GM12878 (cell line): ENCODE data around the gene PTPRM. TPM values are rescaled to one million over a fixed set of nuclear protein-coding genes. Genes with fewer than 3 reads are reported as not detected.

Experiments used
- ATAC-seq: fragments of 200-7000 bp; cut with Tn5 transposase; 3 replicates; pipeline ENCODE4 v1.9.1; 2020; ENCODE audit warnings: mild to moderate bottlenecking, moderate library complexity
- BruUV-seq: library from RNA; stranded (reverse); fragments of 400-500 nt; replicated peaks from 2 replicates; lab custom pipeline; 2021; lab: Mats Ljungman, UMichigan
- CTCF ChIA-PET: fragments of 300-600 bp; sonication (Branson Sonifier 250); formaldehyde crosslinking; extraction: SDS; loops from one replicate; lab custom pipeline; 2021; ENCODE audit warnings: inconsistent platforms; lab: Yijun Ruan, JAX
- POLR2A ChIA-PET: fragments of 350-600 bp; formaldehyde crosslinking; extraction: SDS; loops from one replicate; lab custom pipeline; 2021; ENCODE audit warnings: inconsistent platforms; lab: Charles Lee
- RAD21 ChIA-PET: fragments of 300-600 bp; sonication (Branson Sonifier 250); formaldehyde crosslinking; loops from one replicate; lab custom pipeline; 2023; ENCODE audit warnings: antibody characterized with exemption; ENCODE audit not compliant: unreplicated experiment; lab: Charles Lee
- SMC1A ChIA-PET: fragments of 300-600 bp; sonication (Branson Sonifier 250); formaldehyde crosslinking; loops from one replicate; lab custom pipeline; 2023; ENCODE audit not compliant: unreplicated experiment, uncharacterized antibody; lab: Charles Lee
- DNase-seq: peaks from one replicate; pipeline ENCODE4 v3.0.0-alpha.2; 2011; ENCODE audit warnings: low read depth, low spot score
- FAIRE-seq: peaks from 3 replicates; lab custom pipeline; 2011; peaks lifted over from hg19 to GRCh38; lab: Jason Lieb, UNC
- H2AFZ ChIP-seq: 2 replicates; pipeline ENCODE4 v1.6.0; 2011; ENCODE audit warnings: low read depth, low read length, control low read depth; ENCODE audit not compliant: control insufficient read depth
- H3K27ac ChIP-seq: 2 replicates; pipeline ENCODE4 v1.5.1; 2011; ENCODE audit warnings: control low read depth; ENCODE audit not compliant: control insufficient read depth, insufficient read depth
- H3K27me3 ChIP-seq, 2 experiments: replicated peaks in 1 of 2; 2 replicates each; pipeline versions ENCODE4 v1.6.0 to v1.6.1; 2011; ENCODE audit warnings: low read length in 1 of 2; ENCODE audit not compliant: control insufficient read depth in 2 of 2, insufficient read depth in 2 of 2
- H3K36me3 ChIP-seq, 2 experiments: 2 replicates each; pipeline ENCODE4 v1.5.1; 2011; ENCODE audit warnings: low read length in 1 of 2; ENCODE audit not compliant: control insufficient read depth in 2 of 2, insufficient read depth in 2 of 2
- H3K4me1 ChIP-seq: 2 replicates; pipeline ENCODE4 v1.6.1; 2011; ENCODE audit warnings: mild to moderate bottlenecking, low read length, moderate library complexity, mixed read lengths; ENCODE audit not compliant: control insufficient read depth, insufficient read depth
- H3K4me2 ChIP-seq: 2 replicates; pipeline ENCODE4 v1.6.0; 2011; ENCODE audit warnings: control low read depth; ENCODE audit not compliant: control insufficient read depth, insufficient read depth
- H3K4me3 ChIP-seq: fragments of 200-600 bp; sonication (generic); 2 replicates; pipeline ENCODE4 v1.5.1; 2016
- H3K79me2 ChIP-seq: 2 replicates; pipeline ENCODE4 v1.6.0; 2011; ENCODE audit warnings: low read length; ENCODE audit not compliant: control insufficient read depth, insufficient read depth
- H3K9ac ChIP-seq: 2 replicates; pipeline ENCODE4 v1.8.0; 2011; ENCODE audit warnings: low read length, control low read depth, mixed read lengths; ENCODE audit not compliant: control insufficient read depth, insufficient read depth
- H3K9me3 ChIP-seq: replicated peaks from 3 replicates; pipeline ENCODE4 v1.5.1; 2011; ENCODE audit warnings: mild to moderate bottlenecking, low read length; ENCODE audit not compliant: control insufficient read depth, insufficient read depth
- H4K20me1 ChIP-seq: 2 replicates; pipeline ENCODE4 v1.6.0; 2011; ENCODE audit not compliant: control insufficient read depth, insufficient read depth
- BCLAF1 ChIP-seq: fragments of 450-650 bp; IDR thresholded peaks from 2 replicates; pipeline ENCODE4 v1.6.1; 2017; ENCODE audit warnings: antibody characterized with exemption, mild to moderate bottlenecking, moderate library complexity
- CREB1 ChIP-seq: IDR thresholded peaks from 2 replicates; pipeline ENCODE4 v1.6.1; 2012; ENCODE audit warnings: low read depth, mild to moderate bottlenecking, inconsistent platforms
- E2F4 ChIP-seq: IDR thresholded peaks from 2 replicates; pipeline ENCODE4 v1.6.1; 2012; ENCODE audit warnings: low read depth, low read length, improper control_type of control experiment
- EP300 ChIP-seq, 2 experiments: fragments of 150-350 bp in 1 of 2; IDR thresholded peaks; 2 replicates each; pipeline ENCODE4 v1.6.1; 2011 to 2012; ENCODE audit warnings: low read depth in 2 of 2, low read length in 2 of 2, borderline replicate concordance in 1 of 2, improper control_type of control experiment in 1 of 2, inconsistent platforms in 1 of 2; ENCODE audit not compliant: control insufficient read depth in 1 of 2
- EZH2 ChIP-seq: IDR thresholded peaks from 2 replicates; pipeline ENCODE4 v1.6.1; 2012; ENCODE audit warnings: low read depth, mild to moderate bottlenecking, control low read depth, inconsistent platforms, low read length, borderline replicate concordance; ENCODE audit not compliant: control insufficient read depth
- JUNB ChIP-seq: IDR thresholded peaks from 2 replicates; pipeline ENCODE4 v1.6.1; 2016; ENCODE audit warnings: antibody characterized with exemption, mild to moderate bottlenecking
- MEF2A ChIP-seq: IDR thresholded peaks from 2 replicates; pipeline ENCODE4 v1.6.1; 2011; ENCODE audit warnings: low read depth, mild to moderate bottlenecking, low read length, moderate library complexity; ENCODE audit not compliant: insufficient read depth
- NFIC ChIP-seq: IDR thresholded peaks from 2 replicates; pipeline ENCODE4 v1.6.1; 2012; ENCODE audit warnings: low read depth, mild to moderate bottlenecking, inconsistent platforms, low read length, moderate library complexity
- NFYA ChIP-seq: IDR thresholded peaks from 2 replicates; pipeline ENCODE4 v1.6.1; 2011; ENCODE audit warnings: low read depth, mild to moderate bottlenecking, low read length, improper control_type of control experiment, borderline replicate concordance
- NKRF ChIP-seq: fragments of 450-650 bp; conservative IDR thresholded peaks from 2 replicates; pipeline ENCODE4 v1.6.1; 2017; ENCODE audit warnings: mild to moderate bottlenecking, moderate library complexity
- NR2C2 ChIP-seq: IDR thresholded peaks from 2 replicates; pipeline ENCODE4 v1.6.1; 2011; ENCODE audit warnings: borderline replicate concordance, low read depth; ENCODE audit not compliant: control insufficient read depth, insufficient read length
- PAX5 ChIP-seq: IDR thresholded peaks from 2 replicates; pipeline ENCODE4 v1.6.1; 2011; ENCODE audit warnings: low read depth, low read length, borderline replicate concordance
- RBBP5 ChIP-seq: fragments of 200-600 bp; sonication (generic); conservative IDR thresholded peaks from 2 replicates; pipeline ENCODE4 v1.6.1; 2016
- SMAD5 ChIP-seq: IDR thresholded peaks from 2 replicates; pipeline ENCODE4 v1.6.1; 2016; ENCODE audit warnings: antibody characterized with exemption, low read depth
- ZNF217 ChIP-seq: fragments of 450-650 bp; IDR thresholded peaks from 2 replicates; pipeline ENCODE4 v1.6.1; 2017; ENCODE audit warnings: antibody characterized with exemption, mild to moderate bottlenecking
- ZZZ3 ChIP-seq: IDR thresholded peaks from 2 replicates; pipeline ENCODE4 v1.6.1; 2011; ENCODE audit warnings: low read depth; ENCODE audit not compliant: control insufficient read depth, insufficient read length
- WGBS: methylation state at CpG from one replicate; pipeline ENCODE4 v1.1.6; 2016; ENCODE audit warnings: low lambda C conversion rate; ENCODE audit not compliant: insufficient replicate concordance, insufficient coverage; ENCODE audit errors: missing lambda C conversion rate; 5-methylcytosine and 5-hydroxymethylcytosine counted together
- in situ Hi-C: fragments of 300-500 bp; cut with MboI; formaldehyde crosslinking; loops from 9 replicates; pipeline ENCODE4 v1.14.3; 2018; ENCODE audit warnings: mixed read lengths
- intact Hi-C: fragments of 100-400 bp; cut with micrococcal nuclease; formaldehyde crosslinking; loops from one replicate; pipeline ENCODE4 v1.14.2; 2022; ENCODE audit not compliant: unreplicated experiment
- polyA plus RNA-seq, 11 experiments: library from polyadenylated mRNA; depleted of rRNA in 4 of 11; unstranded in 6 of 11; stranded (reverse) in 5 of 11; fragments of >200 nt; fragmentation: Nextera tagmentation in 4 of 11; fragmentation: Illumina TruSeq in 1 of 11; extraction: Ambion mirVana in 4 of 11; extraction: Trizol in 1 of 11; gene quantifications; 1 replicate in 1 of 11; 2 replicates in 10 of 11; pipeline versions ENCODE4 v1.2.1 to v1.2.3, GENCODE V29; 2011 to 2016; ENCODE audit warnings: inconsistent platforms in 2 of 11, missing spikeins in 2 of 11, low read depth in 1 of 11
- total RNA-seq, 4 experiments: library from RNA; depleted of rRNA in 3 of 4; stranded (reverse); fragments of >200 nt in 3 of 4; fragmentation: Illumina TruSeq in 1 of 4; extraction: Trizol in 1 of 4; gene quantifications; 2 replicates each; pipeline versions ENCODE4 v1.2.1 to v1.2.3, GENCODE V29; 2013 to 2021

Gene PTPRM
- total and polyA plus RNA-seq, 10 of the 15 experiments (the other 5 are each of a cell fraction or from before 2014, with no cell fraction given): 0.07 to 22.6 (median 0.60) TPM

GRCh38 chr18:7600528-7601245, 33.6 kb downstream of the PTPRM start (continued):
- TF ChIP-seq NFIC: no peak
- TF ChIP-seq RBBP5: no peak
- no peak for TF ChIP-seq ZZZ3
- TF ChIP-seq, all 136 proteins: peak for 0

- no peaks in the 10 kb centered on the region for H3K36me3 ChIP-seq
- H3K4me1 ChIP-seq: no peaks in the 10 kb centered on the region
- no peaks in the 10 kb centered on the region; a peak in 1 of 4 replicates for H3K27me3 ChIP-seq
- ATAC-seq (peak; percentile 22), DNase-seq (no peak), FAIRE-seq (no peak)
- H3K79me2 ChIP-seq: no peaks in the 10 kb centered on the region
- no peak overlapping the region for H3K4me3 ChIP-seq
- ChIA-PET CTCF (no interaction called here), SMC1A (interaction anchor here (1.1 kb wide), 1 partner anchor 88 kb away, joined by 3 read pairs; no protein-coding TSS in a partner anchor), RAD21 (no interaction called here), POLR2A (no interaction called here)
- WGBS: 34% methylated on average over 6 of the region's 6 CpGs
- in situ Hi-C loops: no loop called here
- no peaks in the 10 kb centered on the region for H3K9me3 ChIP-seq
- TF ChIP-seq EP300 (IDR thresholded peaks at IDR 0.05; ENCODE audit: borderline replicate concordance in 1 of 2, control insufficient read depth in 1 of 2, low read depth in 2 of 2, low read length in 2 of 2) (no peak), ZNF217 (no peak), SMAD5 (no peak), MEF2A (no peak), NR2C2 (no peak), PAX5 (no peak), NFYA (no peak), NKRF (no peak), CREB1 (no peak), BCLAF1 (no peak), JUNB (no peak), EZH2 (no peak), E2F4 (no peak)
- H3K4me2 ChIP-seq: no peak overlapping the region
- BruUV-seq: no TSS peak
- H2AFZ ChIP-seq: no peak overlapping the region
- no peaks in the 10 kb centered on the region for H4K20me1 ChIP-seq
- no peak overlapping the region for H3K27ac ChIP-seq
- no peak overlapping the region for H3K9ac ChIP-seq
- intact Hi-C loops: no loop called here
Measured at GRCh38 chr18:7601246-7601615, 34.1 kb downstream of the PTPRM start.
